WTC11 (cell line): Measurements from ENCODE around the gene MYO9A.

Experiments used
- JAZF1 ChIP-seq: fragments of 250-450 bp; sonication (Bioruptor Pico); IDR thresholded peaks from 2 replicates; pipeline ENCODE4 v1.9.0; 2021; ENCODE audit warnings: moderate library complexity, mild to moderate bottlenecking, inconsistent platforms
- JUN ChIP-seq: sonication (generic); formaldehyde crosslinking; IDR thresholded peaks from 2 replicates; pipeline ENCODE4 v1.8.0; 2023; ENCODE audit warnings: mild to moderate bottlenecking, missing genetic modification reagents
- MXD4 ChIP-seq: fragments of 250-450 bp; sonication (Bioruptor Pico); IDR thresholded peaks from 2 replicates; pipeline ENCODE4 v1.8.0; 2021; ENCODE audit warnings: mild to moderate bottlenecking, moderate library complexity, borderline replicate concordance
- RELA ChIP-seq: sonication (generic); formaldehyde crosslinking; IDR thresholded peaks from 2 replicates; pipeline ENCODE4 v1.8.1; 2022; ENCODE audit warnings: missing genetic modification reagents, mild to moderate bottlenecking, borderline replicate concordance
- TF ChIP-seq, protein P1 (sequence below): fragments of 200-600 bp; IDR thresholded peaks from 2 replicates; pipeline ENCODE4 v1.8.0; 2022; ENCODE audit warnings: antibody characterized with exemption
- TF ChIP-seq, protein P2 (sequence below): sonication (generic); formaldehyde crosslinking; IDR thresholded peaks from 2 replicates; pipeline ENCODE4 v1.8.1; 2023; ENCODE audit warnings: mild to moderate bottlenecking, missing genetic modification reagents, moderate library complexity
- TF ChIP-seq, protein P3 (sequence below): sonication (generic); formaldehyde crosslinking; IDR thresholded peaks from 2 replicates; pipeline ENCODE4 v1.8.0; 2022; ENCODE audit warnings: mild to moderate bottlenecking, missing genetic modification reagents
- TF ChIP-seq, protein P4 (sequence below): sonication (generic); formaldehyde crosslinking; conservative IDR thresholded peaks from 2 replicates; pipeline ENCODE4 v1.8.1; 2022; ENCODE audit warnings: mild to moderate bottlenecking, missing genetic modification reagents

DNA sequence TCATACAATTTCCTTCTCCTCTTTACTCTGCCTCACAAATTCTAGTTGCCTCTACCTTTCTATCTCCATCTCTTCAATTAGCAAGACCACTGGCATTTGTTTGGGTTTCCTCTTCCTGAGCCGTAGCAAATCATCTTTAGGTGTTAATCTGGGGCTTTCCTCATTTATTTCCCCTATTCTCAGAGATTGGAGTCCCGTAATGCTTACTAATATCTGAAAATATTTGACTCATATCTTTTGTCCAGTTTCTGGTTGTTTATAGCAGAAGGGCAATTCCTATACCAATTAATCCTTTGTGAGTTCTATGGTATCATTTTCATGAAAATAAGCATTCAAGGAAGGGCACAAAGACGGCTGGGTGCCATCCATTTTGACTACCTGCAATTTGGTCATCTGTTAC, 203.9 kb downstream of the MYO9A start:
- TF ChIP-seq, protein P1, sequence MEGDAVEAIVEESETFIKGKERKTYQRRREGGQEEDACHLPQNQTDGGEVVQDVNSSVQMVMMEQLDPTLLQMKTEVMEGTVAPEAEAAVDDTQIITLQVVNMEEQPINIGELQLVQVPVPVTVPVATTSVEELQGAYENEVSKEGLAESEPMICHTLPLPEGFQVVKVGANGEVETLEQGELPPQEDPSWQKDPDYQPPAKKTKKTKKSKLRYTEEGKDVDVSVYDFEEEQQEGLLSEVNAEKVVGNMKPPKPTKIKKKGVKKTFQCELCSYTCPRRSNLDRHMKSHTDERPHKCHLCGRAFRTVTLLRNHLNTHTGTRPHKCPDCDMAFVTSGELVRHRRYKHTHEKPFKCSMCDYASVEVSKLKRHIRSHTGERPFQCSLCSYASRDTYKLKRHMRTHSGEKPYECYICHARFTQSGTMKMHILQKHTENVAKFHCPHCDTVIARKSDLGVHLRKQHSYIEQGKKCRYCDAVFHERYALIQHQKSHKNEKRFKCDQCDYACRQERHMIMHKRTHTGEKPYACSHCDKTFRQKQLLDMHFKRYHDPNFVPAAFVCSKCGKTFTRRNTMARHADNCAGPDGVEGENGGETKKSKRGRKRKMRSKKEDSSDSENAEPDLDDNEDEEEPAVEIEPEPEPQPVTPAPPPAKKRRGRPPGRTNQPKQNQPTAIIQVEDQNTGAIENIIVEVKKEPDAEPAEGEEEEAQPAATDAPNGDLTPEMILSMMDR, result no peak
- TF ChIP-seq RELA (no peak), MXD4 (CRISPR knock-in tag) (no peak), JAZF1 (CRISPR knock-in tag) (no peak), JUN (CRISPR knock-in tag) (no peak)
- TF ChIP-seq, protein P2, sequence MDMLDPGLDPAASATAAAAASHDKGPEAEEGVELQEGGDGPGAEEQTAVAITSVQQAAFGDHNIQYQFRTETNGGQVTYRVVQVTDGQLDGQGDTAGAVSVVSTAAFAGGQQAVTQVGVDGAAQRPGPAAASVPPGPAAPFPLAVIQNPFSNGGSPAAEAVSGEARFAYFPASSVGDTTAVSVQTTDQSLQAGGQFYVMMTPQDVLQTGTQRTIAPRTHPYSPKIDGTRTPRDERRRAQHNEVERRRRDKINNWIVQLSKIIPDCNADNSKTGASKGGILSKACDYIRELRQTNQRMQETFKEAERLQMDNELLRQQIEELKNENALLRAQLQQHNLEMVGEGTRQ (CRISPR knock-in tag), result no peak
- TF ChIP-seq, protein P3, sequence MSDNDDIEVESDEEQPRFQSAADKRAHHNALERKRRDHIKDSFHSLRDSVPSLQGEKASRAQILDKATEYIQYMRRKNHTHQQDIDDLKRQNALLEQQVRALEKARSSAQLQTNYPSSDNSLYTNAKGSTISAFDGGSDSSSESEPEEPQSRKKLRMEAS, result no peak
- TF ChIP-seq, protein P4, sequence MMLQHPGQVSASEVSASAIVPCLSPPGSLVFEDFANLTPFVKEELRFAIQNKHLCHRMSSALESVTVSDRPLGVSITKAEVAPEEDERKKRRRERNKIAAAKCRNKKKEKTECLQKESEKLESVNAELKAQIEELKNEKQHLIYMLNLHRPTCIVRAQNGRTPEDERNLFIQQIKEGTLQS, result no peak
